EH (cell line): Measurements from ENCODE around the gene UBA3.

ENCODE experiments used
- DNase-seq: peaks from one replicate; pipeline ENCODE4 v3.0.0-alpha.2; 2015; ENCODE audit warnings: low read depth

Gene UBA3

DNA sequence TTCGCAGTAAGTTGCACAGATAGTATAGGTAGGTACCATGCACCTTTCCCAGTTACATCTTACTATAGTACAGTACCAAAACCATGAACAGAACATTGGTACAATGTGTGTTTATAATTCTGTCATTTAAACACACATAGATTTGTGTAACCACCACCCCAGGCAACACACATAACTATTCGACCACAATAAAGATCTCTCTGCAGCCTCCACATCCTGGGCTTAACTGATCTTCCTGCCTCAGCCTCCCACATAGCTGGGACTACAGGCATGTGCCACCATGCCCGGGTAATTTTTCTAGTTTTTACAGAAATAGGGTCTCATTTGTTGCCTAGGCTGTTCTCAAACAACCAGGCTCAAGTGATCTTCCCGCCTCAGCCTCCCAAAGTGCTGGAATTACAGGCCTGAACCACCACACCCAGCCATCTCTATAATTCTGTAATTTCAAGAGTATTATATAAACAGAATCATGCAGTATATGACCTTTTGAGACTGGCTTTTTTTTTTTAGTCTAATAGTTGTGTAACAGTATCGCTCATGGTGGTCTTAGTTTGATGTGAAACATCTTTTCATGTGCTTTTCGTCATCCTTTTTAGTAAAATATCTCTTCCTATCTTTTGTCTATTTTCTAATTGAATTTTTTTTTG is 14.7 kb downstream of the UBA3 start:
- no peak for DNase-seq

DNA sequence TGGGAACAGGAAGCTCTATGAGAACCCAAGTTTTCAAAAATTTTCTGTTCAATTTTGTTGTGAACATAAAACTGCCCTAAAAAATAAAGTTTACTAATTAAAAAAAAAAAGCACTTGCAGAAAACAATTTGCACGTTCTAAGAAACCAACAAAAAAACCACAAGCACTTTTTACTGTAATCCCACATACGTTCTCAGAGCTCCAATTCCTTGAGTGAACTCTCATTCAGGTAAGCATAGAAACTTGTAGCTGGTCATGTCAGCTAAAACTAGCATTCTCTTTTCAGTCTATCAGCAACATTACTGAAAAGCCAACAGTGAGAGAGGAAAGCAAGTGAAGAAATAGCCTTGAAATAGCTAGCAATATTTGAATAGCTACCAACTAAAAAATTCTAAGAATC is 16.5 kb downstream of the UBA3 start:
- DNase-seq, result no peak

DNA sequence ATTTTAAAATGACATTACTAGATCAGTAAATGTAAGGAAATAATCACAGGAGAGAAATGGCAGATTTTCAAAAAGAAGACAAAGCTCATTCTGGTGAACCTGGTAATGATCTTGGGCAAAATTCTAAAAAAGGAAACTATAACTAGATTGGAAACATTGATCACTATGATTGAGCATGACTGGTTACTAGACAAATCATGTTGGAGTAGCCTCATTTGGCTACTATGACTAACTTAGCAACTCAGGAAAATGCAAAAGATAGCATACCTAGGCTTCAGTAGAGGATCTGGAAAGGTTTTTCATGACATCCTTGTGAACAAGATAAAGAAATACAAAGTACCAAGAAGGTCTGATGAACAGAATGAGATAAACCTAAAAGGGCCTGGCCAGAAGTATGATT is 20.5 kb downstream of the UBA3 start:
- DNase-seq, result no peak

DNA sequence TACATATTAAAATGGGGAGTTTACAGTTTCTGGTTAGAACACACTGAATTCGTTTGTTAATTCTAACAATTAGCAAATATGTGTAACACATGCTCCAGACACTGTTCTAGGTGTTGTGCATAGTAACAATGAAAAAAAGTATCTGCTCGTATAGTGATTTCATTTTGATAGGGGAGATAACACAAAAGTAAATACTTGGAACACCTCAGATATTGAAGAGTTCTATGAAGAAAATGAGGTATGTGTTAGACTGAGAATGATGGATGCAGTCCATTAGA is 21.3 kb downstream of the UBA3 start:
- DNase-seq, result no peak

DNA sequence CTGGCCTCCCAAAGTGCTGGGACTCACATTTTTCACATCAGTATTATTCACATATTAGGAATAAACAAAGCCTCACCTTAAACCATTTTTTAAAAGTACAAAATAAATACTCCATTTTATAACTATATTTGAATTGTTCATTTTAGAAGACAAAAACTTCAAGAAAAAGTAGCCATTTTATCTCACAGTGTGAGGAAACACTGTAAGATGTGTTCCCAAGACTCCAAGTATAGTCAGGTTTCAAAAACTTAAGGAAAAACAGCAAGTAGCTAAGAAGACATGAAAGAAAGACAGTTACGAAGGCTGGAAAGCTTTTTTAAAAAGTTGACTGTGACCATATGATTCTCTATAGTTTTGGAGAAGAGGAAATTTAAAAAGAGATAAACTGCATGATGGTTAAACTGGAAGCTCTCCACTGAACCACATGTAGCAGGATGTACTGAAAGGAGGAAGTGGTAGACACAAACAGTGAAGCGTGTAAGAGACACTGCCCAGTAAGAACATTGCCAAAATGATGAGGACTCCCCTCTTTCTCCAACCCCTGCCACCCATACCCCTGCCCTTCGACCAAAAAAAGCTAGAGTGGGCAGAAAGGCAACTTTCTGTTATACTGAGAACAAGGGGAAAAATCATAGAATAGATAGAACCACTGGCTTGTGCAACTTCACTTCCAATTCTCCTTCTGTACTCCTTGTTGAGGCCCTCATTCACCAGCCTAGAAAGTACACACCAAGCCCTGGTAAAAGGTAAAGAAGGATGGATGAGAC is 21.8 kb downstream of the UBA3 start:
- DNase-seq, result no peak

DNA sequence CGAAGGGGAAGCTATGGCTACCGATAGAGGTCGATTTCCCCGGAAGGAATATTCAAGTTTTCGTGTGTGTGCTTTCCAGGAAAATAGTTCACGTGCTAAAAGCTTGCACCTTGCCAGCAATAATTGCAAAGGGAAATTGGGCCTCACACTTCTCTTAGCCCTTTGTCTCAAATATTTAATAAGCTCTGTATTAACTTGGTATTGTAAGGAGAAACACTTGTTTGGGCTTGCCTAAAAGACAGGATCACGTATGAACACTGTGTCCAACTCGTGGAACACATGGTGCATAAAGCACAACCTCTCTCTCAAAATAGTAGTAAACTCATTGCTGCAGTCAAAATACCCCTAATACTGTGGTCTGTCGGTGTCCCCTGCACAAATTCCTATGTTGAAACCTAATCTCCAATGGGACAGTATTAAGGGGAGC is 27.7 kb downstream of the UBA3 start:
- no peak for DNase-seq

DNA sequence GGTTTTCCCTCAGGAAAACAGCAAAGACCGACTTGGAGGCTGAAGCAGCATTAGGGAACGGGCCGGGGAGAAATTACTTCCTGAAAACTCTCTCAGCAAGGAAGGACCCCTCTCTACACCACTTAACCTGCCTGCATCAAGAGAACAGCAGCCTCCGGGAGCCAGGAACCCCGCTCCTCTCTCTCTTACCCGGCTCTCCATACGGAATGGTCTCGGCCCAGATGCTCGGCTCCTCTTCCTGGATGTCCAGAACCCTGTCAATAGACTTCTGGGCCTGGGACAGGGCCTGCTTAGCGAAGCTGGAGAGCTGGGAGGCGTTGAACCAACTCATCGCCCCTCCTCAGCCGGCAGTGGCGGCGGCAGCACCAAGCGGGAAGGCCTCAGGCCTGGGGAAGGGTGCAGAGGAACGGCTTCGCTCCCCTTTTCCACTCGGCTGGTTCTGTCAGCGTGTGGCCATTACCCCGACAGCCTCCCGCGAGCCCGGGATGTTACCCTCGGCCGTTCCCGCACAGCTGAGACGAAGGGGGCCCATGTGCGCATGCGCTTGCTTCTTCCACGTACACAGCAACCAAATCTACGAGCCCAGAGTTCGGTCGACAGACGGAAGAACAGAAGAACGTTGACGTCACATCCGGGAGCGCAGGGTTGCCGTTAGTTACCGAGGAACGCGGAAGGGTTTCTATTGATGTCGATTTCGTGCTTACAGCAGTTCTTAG is 28.3 kb downstream of the UBA3 start, which contains the start of gene TMF1:
TSS of gene TMF1 (minus strand) at position 578 of the 716 bp plus-strand sequence. CDS start at position 331, 247 bp downstream.
- peak; percentile 99 for DNase-seq

DNA sequence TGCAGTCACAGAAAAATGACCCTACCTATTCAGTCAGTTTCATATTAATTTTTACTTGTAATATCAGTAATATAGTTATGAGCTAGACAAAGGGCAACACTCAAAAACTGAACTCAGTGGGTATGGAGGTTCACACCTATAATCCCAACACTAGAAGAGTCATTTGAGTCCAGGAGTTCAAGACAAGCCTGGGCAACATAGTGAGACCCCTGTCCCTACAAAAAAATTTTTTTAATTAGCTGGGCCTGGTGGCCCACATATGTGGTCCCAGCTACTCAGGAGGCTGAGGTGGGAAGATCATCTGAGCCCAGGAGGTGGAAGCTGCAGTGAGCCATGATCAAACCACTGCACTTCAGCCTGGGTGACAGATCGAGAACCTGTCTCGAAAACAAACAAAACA is 31.2 kb downstream of the UBA3 start:
- DNase-seq, result no peak

DNA sequence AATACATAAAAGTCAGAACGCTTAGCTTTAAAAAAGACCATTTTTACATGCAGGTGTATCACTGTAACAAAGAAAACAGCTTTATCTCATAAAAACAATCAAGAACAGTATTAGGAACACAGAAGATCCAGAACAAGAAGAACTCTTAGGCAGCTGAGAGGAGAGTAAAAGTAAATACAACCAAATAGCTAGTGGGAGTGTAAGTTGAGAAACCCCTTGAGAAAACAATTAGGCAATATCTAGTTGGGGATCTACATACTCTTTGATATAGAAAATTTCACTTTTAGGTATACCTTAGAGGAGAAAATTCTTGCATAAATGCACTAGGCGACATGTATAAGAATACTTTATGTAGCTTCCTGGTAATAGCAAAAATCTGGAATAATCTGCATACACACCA is 35.6 kb downstream of the UBA3 start:
- no peak for DNase-seq

DNA sequence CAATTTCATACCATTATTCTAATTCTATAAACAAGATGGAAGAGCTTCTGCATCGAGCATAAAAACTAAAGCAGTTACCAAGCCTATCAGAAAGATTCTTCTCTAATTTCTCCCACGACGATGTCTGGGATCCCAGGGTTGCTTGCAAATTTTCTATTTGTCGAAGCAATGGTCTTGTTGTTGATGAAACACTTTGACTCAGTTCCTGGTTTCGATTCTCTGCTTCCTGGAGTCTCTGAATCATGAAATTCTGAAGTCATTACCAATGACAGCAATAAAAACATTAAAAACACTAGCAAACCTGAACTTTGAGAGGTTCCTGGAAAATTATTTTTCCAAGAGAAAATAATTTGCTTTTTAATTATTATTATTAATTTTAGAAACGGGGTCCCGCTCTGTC is 46.7 kb downstream of the UBA3 start:
- DNase-seq, result peak; percentile 87

DNA sequence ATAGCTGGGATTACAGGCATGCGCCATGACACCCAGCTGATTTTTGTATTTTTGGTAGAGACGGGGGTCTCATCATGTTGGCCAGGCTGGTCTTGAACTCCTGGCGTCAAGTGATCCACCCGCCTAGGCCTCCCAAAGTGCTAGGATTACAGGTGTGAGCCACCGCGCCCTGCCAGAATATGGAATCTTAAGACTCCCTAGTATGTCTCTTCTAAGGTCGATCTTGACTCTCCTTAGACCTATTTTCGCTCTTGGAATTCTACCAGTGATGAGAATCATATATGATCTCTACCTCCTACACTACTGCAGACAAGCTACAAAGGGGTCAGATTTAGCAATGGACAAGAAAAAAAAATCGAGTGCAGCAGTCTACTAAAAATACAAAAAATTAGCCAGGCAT is 47.4 kb downstream of the UBA3 start:
- DNase-seq, result no peak

DNA sequence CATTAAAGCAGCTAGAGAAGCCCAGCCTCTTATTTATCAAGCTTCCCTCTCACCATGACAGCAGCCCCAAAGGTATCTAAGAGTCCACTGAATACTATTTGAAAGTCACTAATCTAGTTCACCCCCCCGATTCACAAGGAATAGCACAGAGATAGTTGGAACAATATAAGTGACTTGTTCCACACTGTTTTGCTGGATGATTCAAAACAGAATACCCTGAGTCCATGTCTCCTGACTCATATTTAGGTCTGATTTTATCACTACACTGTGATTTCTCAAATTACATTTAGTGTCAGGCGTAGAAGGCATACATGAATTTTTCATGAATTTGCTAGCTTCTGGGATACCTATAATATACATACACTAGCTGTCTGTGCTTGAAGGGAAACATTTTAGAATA is 48.0 kb downstream of the UBA3 start:
- DNase-seq, result peak; percentile 83

DNA sequence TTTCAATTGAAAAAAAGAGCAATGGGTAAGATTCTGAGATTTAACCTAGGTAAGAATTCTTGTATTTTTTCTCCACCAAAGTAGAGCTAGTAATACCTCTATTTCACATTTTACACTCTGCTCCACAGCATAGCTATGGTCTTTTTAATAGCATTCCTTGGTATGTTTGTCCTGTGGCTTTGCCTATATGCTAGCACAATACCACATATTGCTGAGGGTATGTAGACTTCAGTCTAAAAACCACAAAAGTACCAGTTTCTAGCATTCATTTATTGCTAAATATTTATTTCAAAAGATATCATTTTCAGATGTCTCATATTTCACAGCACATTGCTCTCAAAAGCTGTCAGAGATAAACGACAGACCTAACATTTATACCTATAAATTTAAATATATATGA is 48.5 kb downstream of the UBA3 start:
- peak; percentile 27 for DNase-seq

DNA sequence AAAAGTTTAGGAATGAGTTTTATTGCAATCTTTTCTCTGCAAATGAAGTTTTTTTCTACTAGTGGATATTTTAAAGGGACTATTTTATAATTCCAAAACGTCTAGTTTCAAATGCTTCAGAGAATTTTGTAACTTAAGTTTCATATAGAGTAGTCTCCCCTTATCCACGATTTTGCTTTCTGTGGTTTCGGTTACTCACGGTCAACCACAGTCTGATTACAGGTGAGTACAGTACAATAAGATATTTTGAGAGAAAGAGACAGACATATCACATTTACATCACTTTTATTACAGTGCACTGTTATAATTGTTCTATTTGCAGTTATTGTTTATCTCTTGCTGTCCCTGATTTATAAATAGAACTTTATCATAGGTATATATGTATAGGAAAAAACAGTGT is 59.3 kb downstream of the UBA3 start:
- DNase-seq, result no peak

DNA sequence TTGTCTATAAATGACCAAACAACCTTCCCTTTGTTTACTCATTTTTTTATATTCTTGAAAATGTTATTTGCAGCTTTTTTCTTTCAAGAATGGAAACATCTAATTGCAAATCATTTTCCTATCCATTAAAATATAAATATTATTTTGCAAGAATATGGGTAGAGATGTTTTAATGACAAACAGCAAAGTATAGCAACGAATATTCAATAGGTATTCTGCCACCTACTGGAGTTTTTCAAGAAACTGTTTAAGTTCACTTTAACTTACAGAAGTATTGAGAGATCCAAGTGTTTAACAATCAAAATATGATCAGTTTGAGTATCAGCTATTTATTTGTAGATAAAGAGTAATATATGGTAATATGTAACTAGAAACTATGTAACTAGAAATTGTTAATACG is 59.7 kb downstream of the UBA3 start:
- no peak for DNase-seq

DNA sequence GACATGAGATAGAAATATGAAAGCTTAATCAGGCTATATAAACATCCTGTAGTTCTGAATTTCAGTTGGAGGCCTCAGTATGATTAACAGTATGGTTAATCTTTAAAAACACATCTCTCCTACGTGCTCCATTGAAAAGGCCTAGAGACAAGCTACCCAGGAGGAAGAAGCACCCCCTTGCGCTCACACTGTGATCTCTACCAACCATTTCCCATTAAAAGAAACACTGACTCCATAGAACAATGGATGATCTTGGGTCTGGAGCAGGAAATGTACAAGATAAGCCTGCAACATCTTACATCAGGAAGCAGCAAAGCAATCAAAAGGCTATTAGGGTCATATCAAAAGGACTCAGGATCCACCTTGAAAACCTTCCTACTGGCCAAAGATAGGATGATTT is 63.3 kb downstream of the UBA3 start:
- no peak for DNase-seq

DNA sequence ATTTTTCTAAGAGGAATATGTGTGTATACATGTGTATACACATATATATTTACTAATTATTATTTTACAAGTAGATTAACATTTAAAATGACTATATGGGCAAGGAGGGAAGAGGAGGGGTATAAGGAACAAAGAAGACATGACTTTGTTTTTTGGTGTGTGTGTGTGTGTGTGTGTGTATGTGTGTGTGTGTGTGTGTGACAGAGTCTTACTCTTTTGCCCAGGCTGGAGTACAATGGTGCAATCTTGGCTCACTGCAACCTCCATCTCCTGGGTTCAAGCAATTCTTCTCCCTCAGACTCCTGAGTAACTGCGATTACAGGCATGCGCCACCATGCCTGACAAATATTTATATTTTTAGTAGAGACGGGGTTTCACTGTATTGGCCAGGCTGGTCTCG is 64.1 kb downstream of the UBA3 start:
- DNase-seq, result no peak

DNA sequence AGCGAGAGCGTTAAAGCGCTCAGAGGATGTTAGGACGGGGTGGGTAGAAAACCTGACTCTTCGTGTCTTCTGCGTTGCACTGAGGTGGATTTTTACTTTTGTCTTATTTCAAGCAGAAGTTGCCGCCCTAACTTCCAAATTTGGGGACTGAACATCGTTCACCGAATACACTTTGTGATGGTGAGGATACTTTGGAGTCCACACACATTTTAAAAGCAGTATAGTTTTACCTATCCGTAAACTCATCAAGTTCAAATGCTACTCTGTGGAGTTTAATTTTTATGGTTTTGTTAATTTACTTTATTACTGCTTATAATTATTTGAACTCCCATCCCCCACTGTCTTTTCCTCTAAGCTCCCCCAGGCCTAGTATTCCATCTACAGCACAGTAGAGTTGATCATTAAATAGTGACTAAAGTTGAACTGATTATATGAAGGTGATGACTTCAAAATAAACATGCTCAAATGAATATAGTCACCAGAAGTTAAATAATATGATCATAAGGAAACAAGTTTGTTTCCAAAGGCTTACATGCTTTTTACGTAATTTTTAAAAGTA is 66.1 kb downstream of the UBA3 start:
- DNase-seq, result no peak

DNA sequence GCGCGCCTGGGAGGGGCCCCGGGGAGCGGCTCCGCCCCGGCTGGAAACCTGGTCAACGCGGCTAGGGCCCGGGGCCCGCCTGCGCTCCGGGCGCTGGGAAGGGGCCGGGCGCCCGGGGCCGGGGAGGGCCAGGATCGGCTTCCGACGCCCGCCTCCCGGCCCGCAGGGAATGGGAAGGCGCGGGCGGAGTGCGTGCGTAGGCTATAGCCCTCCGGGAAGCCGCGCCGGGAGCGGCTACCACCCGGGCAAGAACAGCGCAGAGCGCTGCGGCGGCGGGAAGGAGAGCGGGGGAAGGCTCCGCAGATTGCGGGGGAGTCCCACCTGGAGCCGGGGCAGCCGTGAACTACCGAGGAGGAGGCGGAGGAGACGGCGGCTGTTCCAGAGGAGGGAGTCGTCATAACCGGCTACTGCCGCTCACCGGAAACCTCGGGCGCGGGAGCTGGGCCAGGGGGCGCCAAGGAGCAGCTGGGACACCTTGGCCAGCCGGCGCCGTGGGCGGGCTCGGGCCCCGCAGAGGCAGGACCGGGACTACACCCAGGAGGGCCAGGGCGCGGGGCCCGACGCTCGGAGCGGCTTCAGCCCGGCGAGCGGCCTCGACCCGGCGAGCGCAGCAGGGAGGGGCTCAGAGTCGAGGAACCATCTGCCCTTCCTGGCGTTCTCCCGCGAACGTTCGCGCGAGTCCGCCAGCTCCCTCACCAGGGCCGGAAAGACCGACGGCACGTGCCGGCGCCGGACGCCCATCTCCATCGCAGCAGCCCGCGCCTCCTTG is 66.7 kb downstream of the UBA3 start, which contains the start of gene EOGT:
TSS of gene EOGT (minus strand) at position 432 of the 769 bp plus-strand sequence. CDS start 3,838 bp downstream, outside the sequence.
- DNase-seq, result peak; percentile 87

DNA sequence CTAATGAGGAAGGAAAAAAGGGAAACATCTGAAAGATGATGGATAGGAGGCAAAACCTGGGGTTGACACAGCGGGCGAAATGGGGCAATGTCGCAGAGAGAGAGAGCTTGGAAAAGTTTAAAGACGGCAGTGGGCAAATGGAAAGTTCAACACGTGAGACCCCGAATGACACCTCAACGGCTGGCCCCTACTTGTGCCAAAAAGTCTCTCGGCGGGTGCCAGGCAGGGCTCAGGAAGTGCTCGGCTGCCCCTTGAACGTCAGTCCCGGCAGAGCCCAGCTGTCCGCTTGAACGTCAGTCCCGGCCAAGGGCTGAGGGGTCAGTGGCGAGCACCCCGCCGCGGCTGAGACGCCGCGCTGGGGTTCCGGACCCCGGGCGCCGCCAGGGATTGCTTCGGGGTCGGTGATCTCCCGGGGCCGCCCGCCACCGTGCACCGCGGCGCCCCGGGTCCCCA is 67.3 kb downstream of the UBA3 start:
- peak; percentile 65 for DNase-seq

DNA sequence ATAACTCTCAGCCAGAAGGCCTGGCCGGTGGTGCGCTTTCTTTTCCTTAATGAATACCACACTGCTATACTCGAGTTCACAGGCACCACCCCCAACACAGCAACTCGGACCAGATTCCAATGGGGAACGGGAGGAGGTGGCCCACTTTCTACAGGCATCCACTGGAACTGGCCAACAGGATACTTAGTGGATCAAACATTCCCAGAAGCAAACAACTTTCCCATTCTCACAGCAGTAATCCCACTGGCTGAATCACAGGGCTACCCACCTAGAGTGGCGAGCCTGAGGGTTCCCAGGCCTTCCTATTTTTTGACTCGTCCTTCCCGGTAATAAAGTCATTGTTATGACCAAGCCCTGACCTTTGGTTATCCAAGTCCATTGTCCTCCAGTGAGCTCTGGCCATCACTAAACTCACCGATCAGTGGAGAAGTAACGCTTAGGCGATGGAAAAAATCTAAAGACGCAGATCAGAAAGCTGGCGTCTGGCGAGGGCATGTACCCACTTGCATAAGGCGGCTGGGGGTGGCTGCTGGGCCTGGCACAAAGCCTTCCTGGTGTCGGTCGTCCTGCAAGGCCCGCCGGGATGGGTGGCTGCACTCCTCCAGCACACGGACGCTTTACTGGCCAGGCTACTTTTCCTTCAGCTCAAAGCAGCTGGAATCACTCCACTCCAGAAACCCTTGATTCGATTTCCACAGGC is 67.9 kb downstream of the UBA3 start:
- peak; percentile 92 for DNase-seq
